ENCODE results near the gene MED29.
A peak's percentile ranks its signal among the peaks of the same experiment; 100 is the strongest.

The MED29 gene

DNA sequence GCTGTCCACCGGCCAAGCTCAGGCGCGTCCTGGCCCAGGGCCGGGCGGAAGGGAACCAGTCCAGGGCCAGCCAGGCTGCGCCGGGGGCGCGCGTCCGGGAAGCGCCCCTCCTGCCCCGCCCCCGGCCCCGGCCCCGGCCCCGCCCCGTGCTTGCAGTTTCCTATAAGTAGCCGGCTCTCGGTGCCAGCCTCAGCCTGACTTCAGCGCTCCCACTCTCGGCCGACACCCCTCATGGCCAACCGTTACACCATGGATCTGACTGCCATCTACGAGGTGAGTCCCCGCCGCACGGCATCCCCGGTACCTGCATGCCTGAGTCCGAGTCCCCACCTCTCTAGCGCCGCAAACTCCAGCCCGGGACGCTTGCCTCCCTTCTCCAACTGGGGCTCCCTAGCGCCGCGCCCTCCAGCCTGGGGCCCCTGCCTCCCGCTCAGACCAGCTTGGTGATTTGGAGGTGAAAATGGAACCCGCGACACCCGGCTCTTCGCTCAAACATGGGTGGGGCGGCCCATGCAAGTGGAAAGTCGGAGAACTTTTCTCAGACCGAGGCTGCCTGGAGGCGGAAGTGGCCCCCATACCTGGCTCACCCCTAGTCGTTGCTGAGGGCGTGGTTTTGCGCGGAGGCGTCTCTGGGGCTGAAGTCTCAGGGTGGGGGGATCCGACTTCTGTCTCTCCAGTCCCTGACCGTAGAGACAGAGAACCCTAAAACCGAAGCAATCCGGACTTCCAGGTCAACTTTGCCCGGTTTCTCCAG, 15.7 kb downstream of the MED29 start, which contains the start of gene ZFP36:
Gene ZFP36, plus strand, starts transcription at position 192 of the 754 bp plus-strand sequence. Its CDS starts 58 bp downstream, at position 250.
- peak within 1 kb of the TSS; percentile 98 for H3K27ac ChIP-seq (ENCODE audit: low read depth, low read length)
- H3K79me2 ChIP-seq (ENCODE audit: control insufficient read depth, insufficient read depth, low read length, unreplicated experiment), result peaks cover 27% of the 10 kb centered on the region
- H3K36me3 ChIP-seq (ENCODE audit: insufficient read depth, low read length), result peaks cover 17% of the 10 kb centered on the region; the same call in 1 of the 2 replicates
- H3K27me3 ChIP-seq (ENCODE audit: insufficient read depth, low read length), result no peaks in the 10 kb centered on the region
- no peak within 1 kb of the TSS for H2AFZ ChIP-seq (ENCODE audit: low read length, unreplicated experiment)
- H3K4me3 ChIP-seq (ENCODE audit: low read depth, low read length), result peak within 1 kb of the TSS; percentile 82
- peaks cover 27% of the 10 kb centered on the region for H3K4me1 ChIP-seq (ENCODE audit: control insufficient read depth, insufficient read depth, low read length, unreplicated experiment)

DNA sequence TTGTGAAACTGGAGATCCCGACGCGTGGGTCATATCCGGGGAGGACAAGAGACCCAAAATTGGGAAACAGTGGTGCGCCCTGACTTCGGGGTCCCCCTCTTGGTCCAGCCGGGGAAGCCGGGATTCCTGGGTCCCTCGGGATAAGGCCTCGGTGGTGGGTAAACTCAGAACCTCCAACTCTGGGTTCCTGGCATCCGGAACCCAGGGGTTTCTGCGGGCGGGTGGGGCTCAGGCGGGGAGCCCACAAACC, 16.2 kb downstream of the MED29 start:
- Histone ChIP-seq H3K4me3 (ENCODE audit: low read depth, low read length) (peak overlapping the region; percentile 82), H3K27ac (ENCODE audit: low read depth, low read length) (peak overlapping the region; percentile 98), H3K36me3 (ENCODE audit: insufficient read depth, low read length) (peaks cover 17% of the 10 kb centered on the region; the same call in 1 of the 2 replicates), H3K27me3 (ENCODE audit: insufficient read depth, low read length) (no peaks in the 10 kb centered on the region), H2AFZ (ENCODE audit: low read length, unreplicated experiment) (no peak overlapping the region), H3K79me2 (ENCODE audit: control insufficient read depth, insufficient read depth, low read length, unreplicated experiment) (peaks cover 27% of the 10 kb centered on the region), H3K4me1 (ENCODE audit: control insufficient read depth, insufficient read depth, low read length, unreplicated experiment) (peaks cover 22% of the 10 kb centered on the region)

DNA sequence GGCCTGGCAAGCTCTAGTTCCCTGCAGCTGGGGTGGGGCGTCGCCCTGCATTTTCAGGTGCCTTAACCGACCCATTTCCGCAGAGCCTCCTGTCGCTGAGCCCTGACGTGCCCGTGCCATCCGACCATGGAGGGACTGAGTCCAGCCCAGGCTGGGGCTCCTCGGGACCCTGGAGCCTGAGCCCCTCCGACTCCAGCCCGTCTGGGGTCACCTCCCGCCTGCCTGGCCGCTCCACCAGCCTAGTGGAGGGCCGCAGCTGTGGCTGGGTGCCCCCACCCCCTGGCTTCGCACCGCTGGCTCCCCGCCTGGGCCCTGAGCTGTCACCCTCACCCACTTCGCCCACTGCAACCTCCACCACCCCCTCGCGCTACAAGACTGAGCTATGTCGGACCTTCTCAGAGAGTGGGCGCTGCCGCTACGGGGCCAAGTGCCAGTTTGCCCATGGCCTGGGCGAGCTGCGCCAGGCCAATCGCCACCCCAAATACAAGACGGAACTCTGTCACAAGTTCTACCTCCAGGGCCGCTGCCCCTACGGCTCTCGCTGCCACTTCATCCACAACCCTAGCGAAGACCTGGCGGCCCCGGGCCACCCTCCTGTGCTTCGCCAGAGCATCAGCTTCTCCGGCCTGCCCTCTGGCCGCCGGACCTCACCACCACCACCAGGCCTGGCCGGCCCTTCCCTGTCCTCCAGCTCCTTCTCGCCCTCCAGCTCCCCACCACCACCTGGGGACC, 16.6 kb downstream of the MED29 start:
- H3K79me2 ChIP-seq (ENCODE audit: control insufficient read depth, insufficient read depth, low read length, unreplicated experiment), result peaks cover 27% of the 10 kb centered on the region
- H3K4me3 ChIP-seq (ENCODE audit: low read depth, low read length), result peak overlapping the region; percentile 82
- H3K27ac ChIP-seq (ENCODE audit: low read depth, low read length), result peak overlapping the region; percentile 98
- no peaks in the 10 kb centered on the region for H3K27me3 ChIP-seq (ENCODE audit: insufficient read depth, low read length)
- peaks cover 19% of the 10 kb centered on the region for H3K4me1 ChIP-seq (ENCODE audit: control insufficient read depth, insufficient read depth, low read length, unreplicated experiment)
- H2AFZ ChIP-seq (ENCODE audit: low read length, unreplicated experiment), result no peak overlapping the region
- peaks cover 17% of the 10 kb centered on the region; the same call in 1 of the 2 replicates for H3K36me3 ChIP-seq (ENCODE audit: insufficient read depth, low read length)

DNA sequence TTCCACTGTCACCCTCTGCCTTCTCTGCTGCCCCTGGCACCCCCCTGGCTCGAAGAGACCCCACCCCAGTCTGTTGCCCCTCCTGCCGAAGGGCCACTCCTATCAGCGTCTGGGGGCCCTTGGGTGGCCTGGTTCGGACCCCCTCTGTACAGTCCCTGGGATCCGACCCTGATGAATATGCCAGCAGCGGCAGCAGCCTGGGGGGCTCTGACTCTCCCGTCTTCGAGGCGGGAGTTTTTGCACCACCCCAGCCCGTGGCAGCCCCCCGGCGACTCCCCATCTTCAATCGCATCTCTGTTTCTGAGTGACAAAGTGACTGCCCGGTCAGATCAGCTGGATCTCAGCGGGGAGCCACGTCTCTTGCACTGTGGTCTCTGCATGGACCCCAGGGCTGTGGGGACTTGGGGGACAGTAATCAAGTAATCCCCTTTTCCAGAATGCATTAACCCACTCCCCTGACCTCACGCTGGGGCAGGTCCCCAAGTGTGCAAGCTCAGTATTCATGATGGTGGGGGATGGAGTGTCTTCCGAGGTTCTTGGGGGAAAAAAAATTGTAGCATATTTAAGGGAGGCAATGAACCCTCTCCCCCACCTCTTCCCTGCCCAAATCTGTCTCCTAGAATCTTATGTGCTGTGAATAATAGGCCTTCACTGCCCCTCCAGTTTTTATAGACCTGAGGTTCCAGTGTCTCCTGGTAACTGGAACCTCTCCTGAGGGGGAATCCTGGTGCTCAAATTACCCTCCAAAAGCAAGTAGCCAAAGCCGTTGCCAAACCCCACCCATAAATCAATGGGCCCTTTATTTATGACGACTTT, 17.4 kb downstream of the MED29 start:
- H3K27ac ChIP-seq (ENCODE audit: low read depth, low read length), result peak overlapping the region; percentile 98
- H3K36me3 ChIP-seq (ENCODE audit: insufficient read depth, low read length), result peaks cover 17% of the 10 kb centered on the region; the same call in 1 of the 2 replicates
- peaks cover 14% of the 10 kb centered on the region for H3K4me1 ChIP-seq (ENCODE audit: control insufficient read depth, insufficient read depth, low read length, unreplicated experiment)
- H3K79me2 ChIP-seq (ENCODE audit: control insufficient read depth, insufficient read depth, low read length, unreplicated experiment), result peaks cover 27% of the 10 kb centered on the region
- H2AFZ ChIP-seq (ENCODE audit: low read length, unreplicated experiment), result no peak overlapping the region
- peak overlapping the region; percentile 82 for H3K4me3 ChIP-seq (ENCODE audit: low read depth, low read length)
- no peaks in the 10 kb centered on the region for H3K27me3 ChIP-seq (ENCODE audit: insufficient read depth, low read length)

DNA sequence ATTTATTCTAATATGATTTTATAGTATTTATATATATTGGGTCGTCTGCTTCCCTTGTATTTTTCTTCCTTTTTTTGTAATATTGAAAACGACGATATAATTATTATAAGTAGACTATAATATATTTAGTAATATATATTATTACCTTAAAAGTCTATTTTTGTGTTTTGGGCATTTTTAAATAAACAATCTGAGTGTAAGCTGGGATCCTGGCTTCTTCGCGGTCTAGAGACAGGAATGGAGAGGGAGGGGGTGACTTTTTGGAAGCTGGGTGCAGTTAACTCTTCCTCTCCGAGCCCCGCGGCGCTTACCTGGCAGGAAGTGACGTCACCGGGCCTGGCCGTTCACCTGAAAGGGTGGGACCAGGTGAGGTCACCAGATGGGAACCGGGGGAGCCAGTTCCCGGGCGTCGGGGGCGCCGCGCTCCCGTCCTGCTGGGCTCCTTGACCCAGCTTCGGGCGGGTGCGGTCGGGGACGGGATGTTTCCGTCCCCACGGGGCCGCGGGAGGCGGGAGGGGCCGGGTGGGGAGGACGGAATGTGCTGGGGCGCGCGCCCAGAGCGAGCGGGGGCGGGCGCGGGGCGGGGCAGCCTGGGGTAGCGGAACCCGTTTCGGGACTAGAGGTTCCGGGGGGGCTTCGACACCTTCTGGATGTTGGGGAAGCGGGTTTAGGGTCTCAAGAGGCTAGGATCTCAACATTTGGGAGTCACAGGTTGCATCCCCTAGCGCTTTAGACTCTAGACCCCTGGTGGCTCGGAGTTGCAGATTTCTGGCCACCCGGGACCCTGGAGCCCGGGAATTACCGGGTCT, 18.2 kb downstream of the MED29 start:
- Histone ChIP-seq H3K27ac (ENCODE audit: low read depth, low read length) (peak overlapping the region; percentile 98), H3K27me3 (ENCODE audit: insufficient read depth, low read length) (no peaks in the 10 kb centered on the region), H3K4me3 (ENCODE audit: low read depth, low read length) (peak overlapping the region; percentile 82), H2AFZ (ENCODE audit: low read length, unreplicated experiment) (no peak overlapping the region), H3K36me3 (ENCODE audit: insufficient read depth, low read length) (peaks cover 17% of the 10 kb centered on the region; the same call in 1 of the 2 replicates), H3K4me1 (ENCODE audit: control insufficient read depth, insufficient read depth, low read length, unreplicated experiment) (peaks cover 21% of the 10 kb centered on the region), H3K79me2 (ENCODE audit: control insufficient read depth, insufficient read depth, low read length, unreplicated experiment) (peaks cover 33% of the 10 kb centered on the region)

GRCh38 chr19:39410017-39410830, 19.0 kb downstream of the MED29 start:
- H3K4me3 ChIP-seq (ENCODE audit: low read depth, low read length), result peak overlapping the region; percentile 82
- peak overlapping the region; percentile 98 for H3K27ac ChIP-seq (ENCODE audit: low read depth, low read length)
- peaks cover 17% of the 10 kb centered on the region; the same call in 1 of the 2 replicates for H3K36me3 ChIP-seq (ENCODE audit: insufficient read depth, low read length)
- H3K27me3 ChIP-seq (ENCODE audit: insufficient read depth, low read length), result no peaks in the 10 kb centered on the region
- peaks cover 22% of the 10 kb centered on the region for H3K4me1 ChIP-seq (ENCODE audit: control insufficient read depth, insufficient read depth, low read length, unreplicated experiment)
- no peak overlapping the region for H2AFZ ChIP-seq (ENCODE audit: low read length, unreplicated experiment)
- H3K79me2 ChIP-seq (ENCODE audit: control insufficient read depth, insufficient read depth, low read length, unreplicated experiment), result peaks cover 39% of the 10 kb centered on the region

- H3K36me3 ChIP-seq (ENCODE audit: insufficient read depth, low read length), result peaks cover 17% of the 10 kb centered on the region; the same call in 1 of the 2 replicates
- peak overlapping the region; percentile 82 for H3K4me3 ChIP-seq (ENCODE audit: low read depth, low read length)
- no peaks in the 10 kb centered on the region for H3K27me3 ChIP-seq (ENCODE audit: insufficient read depth, low read length)
- H2AFZ ChIP-seq (ENCODE audit: low read length, unreplicated experiment), result no peak overlapping the region
- H3K4me1 ChIP-seq (ENCODE audit: control insufficient read depth, insufficient read depth, low read length, unreplicated experiment), result peaks cover 22% of the 10 kb centered on the region
- peaks cover 41% of the 10 kb centered on the region for H3K79me2 ChIP-seq (ENCODE audit: control insufficient read depth, insufficient read depth, low read length, unreplicated experiment)
- peak overlapping the region; percentile 98 for H3K27ac ChIP-seq (ENCODE audit: low read depth, low read length)
Observed at GRCh38 chr19:39410831-39411080, 19.6 kb downstream of the MED29 start.

- Histone ChIP-seq H3K79me2 (ENCODE audit: control insufficient read depth, insufficient read depth, low read length, unreplicated experiment) (peaks cover 41% of the 10 kb centered on the region), H3K27ac (ENCODE audit: low read depth, low read length) (peak overlapping the region; percentile 98), H3K4me3 (ENCODE audit: low read depth, low read length) (peak overlapping the region; percentile 82), H3K36me3 (ENCODE audit: insufficient read depth, low read length) (peaks cover 17% of the 10 kb centered on the region; the same call in 1 of the 2 replicates), H2AFZ (ENCODE audit: low read length, unreplicated experiment) (no peak overlapping the region), H3K4me1 (ENCODE audit: control insufficient read depth, insufficient read depth, low read length, unreplicated experiment) (peaks cover 22% of the 10 kb centered on the region), H3K27me3 (ENCODE audit: insufficient read depth, low read length) (no peaks in the 10 kb centered on the region)
Observed at GRCh38 chr19:39411081-39411831, 20.1 kb downstream of the MED29 start.

- Histone ChIP-seq H3K36me3 (ENCODE audit: insufficient read depth, low read length) (peaks cover 17% of the 10 kb centered on the region; the same call in 1 of the 2 replicates), H3K27ac (ENCODE audit: low read depth, low read length) (peak overlapping the region; percentile 98), H2AFZ (ENCODE audit: low read length, unreplicated experiment) (no peak overlapping the region), H3K4me1 (ENCODE audit: control insufficient read depth, insufficient read depth, low read length, unreplicated experiment) (peaks cover 22% of the 10 kb centered on the region), H3K4me3 (ENCODE audit: low read depth, low read length) (peak overlapping the region; percentile 82), H3K79me2 (ENCODE audit: control insufficient read depth, insufficient read depth, low read length, unreplicated experiment) (peaks cover 40% of the 10 kb centered on the region), H3K27me3 (ENCODE audit: insufficient read depth, low read length) (no peaks in the 10 kb centered on the region)
Observed at GRCh38 chr19:39411832-39412099, 20.6 kb downstream of the MED29 start.

Measured in ACC112 (cell line).